HCT116 (cell line): ENCODE results near the gene ATP6V0B. TPM values are rescaled to one million over a fixed set of nuclear protein-coding genes. Genes with fewer than 3 reads are reported as not detected.

Source experiments
- ATAC-seq: fragments of 200-7000 bp; cut with Tn5 transposase; 2 replicates; pipeline ENCODE4 v1.9.1; 2020; ENCODE audit warnings: mild to moderate bottlenecking, moderate library complexity
- BruUV-seq: library from RNA; stranded (reverse); fragments of 400-500 nt; replicated peaks from 2 replicates; lab custom pipeline; 2021; lab: Mats Ljungman, UMichigan
- CTCF ChIA-PET: fragments of 300-600 bp; sonication (Branson Sonifier 250); formaldehyde crosslinking; loops from one replicate; lab custom pipeline; 2021; ENCODE audit warnings: antibody characterized with exemption; lab: Charles Lee
- POLR2A ChIA-PET: fragments of 300-600, 350-600 bp; sonication (Branson Sonifier 250); formaldehyde crosslinking; loops from one replicate; lab custom pipeline; 2021; ENCODE audit warnings: antibody characterized with exemption; lab: Charles Lee
- RAD21 ChIA-PET, 2 experiments: fragments of 300-600 bp; sonication (Branson Sonifier 250); formaldehyde crosslinking; loops; one replicate each; lab custom pipeline; 2023; ENCODE audit warnings: low total read pairs in 2 of 2; ENCODE audit not compliant: uncharacterized antibody in 2 of 2, unreplicated experiment in 2 of 2, low non-redundant PET in 1 of 2; lab: Charles Lee
- DNase-seq: peaks from one replicate; pipeline ENCODE4 v3.0.0-alpha.2; 2010; ENCODE audit warnings: low read depth, low spot score
- H2AFZ ChIP-seq: fragments of 200-600 bp; shearing (Covaris generic), sonication (generic); 2 replicates; pipeline ENCODE4 v1.6.1; 2017; ENCODE audit warnings: low read depth, mixed run types, mixed read lengths, antibody characterized with exemption, low read length; ENCODE audit not compliant: poor library complexity, severe bottlenecking
- H3K27ac ChIP-seq: 2 replicates; pipeline ENCODE4 v1.5.1; 2012; ENCODE audit warnings: low read depth, low read length
- H3K27me3 ChIP-seq: fragments of 200-600 bp; sonication (generic); 2 replicates; pipeline ENCODE4 v1.6.1; 2016; ENCODE audit warnings: mixed run types, low read length, mixed read lengths; ENCODE audit not compliant: insufficient read depth
- H3K36me3 ChIP-seq, 2 experiments: fragments of 200-500 bp in 1 of 2; fragments of 200-600 bp in 1 of 2; sonication (Bioruptor generic) in 1 of 2; sonication (generic) in 1 of 2; 2 replicates each; pipeline versions ENCODE4 v1.5.1 to v1.6.1; 2014 to 2016; ENCODE audit warnings: low read length in 2 of 2, inconsistent platforms in 1 of 2, mixed read lengths in 1 of 2, mixed run types in 1 of 2; ENCODE audit not compliant: insufficient read depth in 2 of 2, control insufficient read depth in 1 of 2
- H3K4me1 ChIP-seq, 2 experiments: fragments of 200-600 bp in 1 of 2; sonication (generic) in 1 of 2; 2 replicates each; pipeline versions ENCODE4 v1.5.1 to v1.6.1; 2012 to 2017; ENCODE audit warnings: low read length in 2 of 2, inconsistent platforms in 1 of 2, mild to moderate bottlenecking in 1 of 2, mixed read lengths in 1 of 2, mixed run types in 1 of 2, moderate library complexity in 1 of 2; ENCODE audit not compliant: insufficient read depth in 2 of 2, control insufficient read depth in 1 of 2
- H3K4me2 ChIP-seq: fragments of 200-600 bp; sonication (generic); 2 replicates; pipeline ENCODE4 v1.6.1; 2017; ENCODE audit warnings: mixed run types, low read length, mixed read lengths
- H3K4me3 ChIP-seq, 2 experiments: fragments of 200-600 bp in 1 of 2; sonication (generic) in 1 of 2; replicated peaks in 1 of 2; 2 replicates each; pipeline ENCODE4 v1.5.1; 2011 to 2016; ENCODE audit warnings: low read length in 2 of 2, control low read depth in 1 of 2, low read depth in 1 of 2, mild to moderate bottlenecking in 1 of 2, mixed read lengths in 1 of 2, mixed run types in 1 of 2
- H3K79me2 ChIP-seq: fragments of 200-600 bp; sonication (generic); 2 replicates; pipeline ENCODE4 v1.6.1; 2017; ENCODE audit warnings: mild to moderate bottlenecking, mixed run types, low read length, moderate library complexity, mixed read lengths; ENCODE audit not compliant: insufficient read depth
- H3K9ac ChIP-seq: fragments of 200-600 bp; sonication (generic); 2 replicates; pipeline ENCODE4 v1.6.1; 2016; ENCODE audit warnings: low read length, mixed read lengths
- H3K9me2 ChIP-seq: fragments of 200-600 bp; sonication (generic), shearing (Covaris generic); 2 replicates; pipeline ENCODE4 v1.6.1; 2017; ENCODE audit warnings: mixed run types, mild to moderate bottlenecking, moderate library complexity; ENCODE audit not compliant: insufficient read depth
- H3K9me3 ChIP-seq, 2 experiments: fragments of 200-500 bp in 1 of 2; fragments of 200-600 bp in 1 of 2; sonication (Bioruptor generic) in 1 of 2; sonication (generic) in 1 of 2; 2 replicates each; pipeline ENCODE4 v1.6.1; 2014 to 2017; ENCODE audit warnings: low read length in 2 of 2, mixed read lengths in 2 of 2, inconsistent platforms in 1 of 2, low read depth in 1 of 2, mild to moderate bottlenecking in 1 of 2, mixed run types in 1 of 2, moderate library complexity in 1 of 2; ENCODE audit not compliant: control insufficient read depth in 1 of 2, insufficient read depth in 1 of 2
- H4K20me1 ChIP-seq: fragments of 200-600 bp; sonication (generic), shearing (Covaris generic); 2 replicates; pipeline ENCODE4 v1.6.1; 2017; ENCODE audit warnings: mixed run types, mild to moderate bottlenecking, moderate library complexity; ENCODE audit not compliant: insufficient read depth
- CBX3 ChIP-seq: IDR thresholded peaks from 2 replicates; pipeline ENCODE4 v1.6.1; 2012; ENCODE audit warnings: low read depth
- EGR1 ChIP-seq: IDR thresholded peaks from 2 replicates; pipeline ENCODE4 v1.6.1; 2012; ENCODE audit warnings: low read depth
- EZH2 ChIP-seq: fragments of 200-600 bp; sonication (generic); IDR thresholded peaks from 2 replicates; pipeline ENCODE4 v1.6.1; 2017; ENCODE audit warnings: antibody characterized with exemption, mixed run types
- EZH2phosphoT487 ChIP-seq: fragments of 200-600 bp; IDR thresholded peaks from 2 replicates; pipeline ENCODE4 v1.6.1; 2018; ENCODE audit warnings: antibody characterized with exemption, borderline replicate concordance
- FOSL1 ChIP-seq: IDR thresholded peaks from 2 replicates; pipeline ENCODE4 v1.6.1; 2012; ENCODE audit warnings: low read depth
- POLR2A ChIP-seq: IDR thresholded peaks from 2 replicates; pipeline ENCODE4 v1.7.0; 2011; ENCODE audit warnings: borderline replicate concordance; ENCODE audit not compliant: insufficient read depth, insufficient read length; ENCODE audit errors: extremely low read depth
- POLR2AphosphoS5 ChIP-seq: IDR thresholded peaks from 2 replicates; pipeline ENCODE4 v1.6.1; 2011; ENCODE audit warnings: mild to moderate bottlenecking, low read depth, low read length, moderate library complexity
- RAD21 ChIP-seq: IDR thresholded peaks from 2 replicates; pipeline ENCODE4 v1.6.1; 2012; ENCODE audit warnings: low read depth, mild to moderate bottlenecking
- REST ChIP-seq: IDR thresholded peaks from 2 replicates; pipeline ENCODE4 v1.6.1; 2012; ENCODE audit warnings: low read depth
- SIN3A ChIP-seq: IDR thresholded peaks from 2 replicates; pipeline ENCODE4 v1.6.1; 2012; ENCODE audit warnings: low read depth
- SP1 ChIP-seq: IDR thresholded peaks from 2 replicates; pipeline ENCODE4 v1.6.1; 2012; ENCODE audit warnings: low read depth
- TCF7L2 ChIP-seq: IDR thresholded peaks from 2 replicates; pipeline ENCODE4 v1.7.0; 2011; ENCODE audit warnings: borderline replicate concordance, inconsistent platforms; ENCODE audit not compliant: insufficient read depth, insufficient read length; ENCODE audit errors: extremely low read depth
- ZNF274 ChIP-seq: fragments of 200-500 bp; sonication (Bioruptor generic); IDR thresholded peaks from 2 replicates; pipeline ENCODE4 v1.6.1; 2014; ENCODE audit warnings: mild to moderate bottlenecking, low read depth, low read length, inconsistent platforms
- intact Hi-C: fragments of 100-400 bp; cut with micrococcal nuclease; formaldehyde crosslinking; loops from 2 replicates; pipeline ENCODE4 v1.10.0; 2022
- total RNA-seq: library from RNA; stranded (reverse); gene quantifications from one replicate; pipeline ENCODE4 v1.2.1, GENCODE V29; 2021; ENCODE audit not compliant: unreplicated experiment
- TF ChIP-seq, protein P1 (sequence below): IDR thresholded peaks from 2 replicates; pipeline ENCODE4 v1.6.1; 2012
- TF ChIP-seq, protein P2 (sequence below), 3 experiments: fragments of 200-600 bp in 1 of 3; sonication (generic) in 1 of 3; IDR thresholded peaks in 2 of 3; conservative IDR thresholded peaks in 1 of 3; 2 replicates each; pipeline ENCODE4 v1.5.1; 2012 to 2017; ENCODE audit warnings: low read depth in 2 of 3, low read length in 2 of 3, antibody characterized with exemption in 1 of 3, borderline replicate concordance in 1 of 3, control low read depth in 1 of 3, mild to moderate bottlenecking in 1 of 3, mixed read lengths in 1 of 3, mixed run types in 1 of 3, moderate library complexity in 1 of 3; ENCODE audit not compliant: insufficient read depth in 1 of 3
- TF ChIP-seq, protein P3 (sequence below): IDR thresholded peaks from 2 replicates; pipeline ENCODE4 v1.6.1; 2012

The ATP6V0B gene
- total RNA-seq, 1 experiment from 2014 or later, result 122 TPM

DNA sequence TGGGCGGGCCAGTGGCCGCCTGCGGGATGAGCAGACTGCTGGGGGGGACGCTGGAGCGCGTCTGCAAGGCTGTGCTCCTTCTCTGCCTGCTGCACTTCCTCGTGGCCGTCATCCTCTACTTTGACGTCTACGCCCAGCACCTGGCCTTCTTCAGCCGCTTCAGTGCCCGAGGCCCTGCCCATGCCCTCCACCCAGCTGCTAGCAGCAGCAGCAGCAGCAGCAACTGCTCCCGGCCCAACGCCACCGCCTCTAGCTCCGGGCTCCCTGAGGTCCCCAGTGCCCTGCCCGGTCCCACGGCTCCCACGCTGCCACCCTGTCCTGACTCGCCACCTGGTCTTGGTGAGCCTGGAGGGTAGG, 6.4 kb downstream of the ATP6V0B start:
- Histone ChIP-seq H3K9me3 (no peaks in the 10 kb centered on the region), H3K4me2 (peak overlapping the region; percentile 87; the same call in 1 of the 2 replicates), H3K9me2 (no peaks in the 10 kb centered on the region), H3K79me2 (peaks cover 68% of the 10 kb centered on the region), H2AFZ (no peak overlapping the region), H3K27ac (no peak overlapping the region; the same call in 1 of the 2 replicates), H3K4me1 (peaks cover 9 to 37% of the 10 kb centered on the region in 2 experiments; a peak in 3 of 4 replicates), H3K27me3 (no peaks in the 10 kb centered on the region), H3K4me3 (no peak overlapping the region), H3K36me3 (peaks cover 11 to 56% of the 10 kb centered on the region in 2 experiments; a peak in 3 of 4 replicates), H4K20me1 (no peaks in the 10 kb centered on the region), H3K9ac (no peak overlapping the region)
- ChIA-PET CTCF (no interaction called here), POLR2A (no interaction called here), RAD21 (no interaction called here)
- no peak for TF ChIP-seq CBX3
- TF ChIP-seq, protein P1, sequence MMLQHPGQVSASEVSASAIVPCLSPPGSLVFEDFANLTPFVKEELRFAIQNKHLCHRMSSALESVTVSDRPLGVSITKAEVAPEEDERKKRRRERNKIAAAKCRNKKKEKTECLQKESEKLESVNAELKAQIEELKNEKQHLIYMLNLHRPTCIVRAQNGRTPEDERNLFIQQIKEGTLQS, result no peak
- TF ChIP-seq POLR2A, result no peak
- TF ChIP-seq EZH2, result no peak
- no peak for TF ChIP-seq RAD21
- TF ChIP-seq, protein P2, sequence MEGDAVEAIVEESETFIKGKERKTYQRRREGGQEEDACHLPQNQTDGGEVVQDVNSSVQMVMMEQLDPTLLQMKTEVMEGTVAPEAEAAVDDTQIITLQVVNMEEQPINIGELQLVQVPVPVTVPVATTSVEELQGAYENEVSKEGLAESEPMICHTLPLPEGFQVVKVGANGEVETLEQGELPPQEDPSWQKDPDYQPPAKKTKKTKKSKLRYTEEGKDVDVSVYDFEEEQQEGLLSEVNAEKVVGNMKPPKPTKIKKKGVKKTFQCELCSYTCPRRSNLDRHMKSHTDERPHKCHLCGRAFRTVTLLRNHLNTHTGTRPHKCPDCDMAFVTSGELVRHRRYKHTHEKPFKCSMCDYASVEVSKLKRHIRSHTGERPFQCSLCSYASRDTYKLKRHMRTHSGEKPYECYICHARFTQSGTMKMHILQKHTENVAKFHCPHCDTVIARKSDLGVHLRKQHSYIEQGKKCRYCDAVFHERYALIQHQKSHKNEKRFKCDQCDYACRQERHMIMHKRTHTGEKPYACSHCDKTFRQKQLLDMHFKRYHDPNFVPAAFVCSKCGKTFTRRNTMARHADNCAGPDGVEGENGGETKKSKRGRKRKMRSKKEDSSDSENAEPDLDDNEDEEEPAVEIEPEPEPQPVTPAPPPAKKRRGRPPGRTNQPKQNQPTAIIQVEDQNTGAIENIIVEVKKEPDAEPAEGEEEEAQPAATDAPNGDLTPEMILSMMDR (IDR thresholded peaks at IDR 0.05 in 2 of 3, conservative IDR thresholded peaks at IDR 0.05 in 1 of 3; ENCODE audit: borderline replicate concordance in 1 of 3, insufficient read depth in 1 of 3, low read depth in 2 of 3, low read length in 2 of 3), result no peak
- no peak for TF ChIP-seq EGR1
- TF ChIP-seq EZH2phosphoT487, result no peak
- TF ChIP-seq, protein P3, sequence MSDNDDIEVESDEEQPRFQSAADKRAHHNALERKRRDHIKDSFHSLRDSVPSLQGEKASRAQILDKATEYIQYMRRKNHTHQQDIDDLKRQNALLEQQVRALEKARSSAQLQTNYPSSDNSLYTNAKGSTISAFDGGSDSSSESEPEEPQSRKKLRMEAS, result no peak
- TF ChIP-seq ZNF274, result no peak
- TF ChIP-seq SP1, result no peak
- TF ChIP-seq FOSL1, result no peak
- TF ChIP-seq TCF7L2, result no peak
- no peak for TF ChIP-seq SIN3A
- TF ChIP-seq REST, result no peak
- no peak for TF ChIP-seq POLR2AphosphoS5
- no peak for DNase-seq
- no peak for ATAC-seq
- intact Hi-C loops, result no loop called here
- BruUV-seq, result no TSS peak
